NCI-H2107 treated with DMSO at 0.1 percent for 48 hours (cell line): ENCODE data around the gene ACSM2A.
"Not testable (repeated sequence)": the region's sequence is repeated elsewhere in the genome, so short reads cannot be mapped to it uniquely, and the experiment has no call there.

Source experiments
- DNase-seq: peaks from one replicate; lab custom pipeline; 2025; ENCODE audit not compliant: unreplicated experiment; lab: John Stamatoyannopoulos, UW

ACSM2A gene

DNA sequence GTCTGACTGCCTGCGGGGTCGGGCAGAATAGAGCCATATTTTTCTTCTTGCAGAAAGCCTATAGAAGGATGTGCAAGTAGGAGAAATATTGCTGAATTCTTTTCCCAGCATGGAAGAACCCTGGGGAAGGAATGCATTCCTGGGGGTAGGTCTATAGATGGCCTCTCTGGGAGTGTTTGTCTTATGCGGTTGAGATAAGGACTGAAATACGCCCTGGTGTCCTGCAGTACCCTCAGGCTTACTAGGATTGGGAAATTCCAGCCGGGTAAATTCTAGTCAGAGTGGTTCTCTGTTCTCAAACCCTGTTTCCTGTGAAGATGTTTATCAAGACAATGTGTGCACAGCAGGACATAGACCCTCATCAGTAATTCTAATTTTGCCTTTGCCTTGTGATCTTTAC, 2.3 kb downstream of the ACSM2A start:
- not testable (repeated sequence) for DNase-seq

DNA sequence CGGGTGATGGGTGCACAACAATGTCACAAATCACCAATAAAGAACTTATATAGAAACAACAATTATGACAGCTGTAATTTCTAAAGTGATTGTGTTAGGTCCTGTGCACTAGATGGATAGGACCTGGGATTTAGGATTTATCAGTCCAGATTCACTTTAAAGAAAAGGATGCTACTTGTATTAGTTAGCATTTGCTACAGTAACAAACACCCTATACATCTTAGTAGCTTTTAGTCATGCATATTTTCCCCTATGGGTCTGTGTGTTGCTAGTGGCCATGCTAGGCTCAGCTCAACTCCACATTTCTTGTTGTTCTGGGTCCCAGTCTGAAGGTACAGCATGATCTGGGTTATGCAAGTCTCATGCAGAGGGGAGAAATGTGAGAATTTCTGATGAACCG, 7.9 kb downstream of the ACSM2A start:
- DNase-seq: not testable (repeated sequence)

DNA sequence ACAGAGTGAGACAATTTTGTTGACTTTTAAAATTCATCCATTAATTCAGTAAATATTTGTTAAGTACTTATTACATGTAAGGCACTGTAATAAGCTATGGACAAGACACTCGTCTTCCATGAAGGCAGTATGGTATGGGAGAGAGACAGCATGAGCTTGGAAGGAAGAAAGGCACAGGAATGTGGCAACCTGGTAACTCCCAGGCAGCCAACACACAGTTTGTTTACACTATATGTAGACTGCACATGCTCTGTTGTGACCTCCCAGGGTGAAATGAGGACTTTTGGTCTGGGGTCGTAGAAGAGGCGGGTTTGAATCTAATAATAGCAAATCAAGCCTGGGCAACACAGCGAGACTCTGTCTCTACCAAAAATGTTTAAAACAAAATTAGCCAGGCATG, 9.0 kb downstream of the ACSM2A start:
- DNase-seq: not testable (repeated sequence)

DNA sequence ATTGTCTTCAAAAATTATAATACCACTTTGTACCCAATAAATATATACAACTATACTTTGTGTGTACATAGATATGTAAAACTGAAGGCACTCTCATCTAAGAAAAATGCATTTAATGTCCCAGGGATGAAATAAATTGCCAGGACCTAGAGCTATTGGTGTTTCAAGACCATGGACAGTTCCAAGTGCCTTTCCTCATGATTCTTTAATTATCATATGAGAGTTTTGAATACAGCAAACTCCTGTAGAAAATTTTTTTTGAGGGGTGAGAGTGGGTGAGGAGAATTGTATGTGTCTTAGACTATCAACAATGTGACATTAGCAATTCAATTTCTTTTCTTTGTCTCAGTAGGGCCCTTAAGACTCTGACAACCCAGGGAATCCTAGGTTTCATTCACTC, 17.6 kb downstream of the ACSM2A start:
- DNase-seq: not testable (repeated sequence)

DNA sequence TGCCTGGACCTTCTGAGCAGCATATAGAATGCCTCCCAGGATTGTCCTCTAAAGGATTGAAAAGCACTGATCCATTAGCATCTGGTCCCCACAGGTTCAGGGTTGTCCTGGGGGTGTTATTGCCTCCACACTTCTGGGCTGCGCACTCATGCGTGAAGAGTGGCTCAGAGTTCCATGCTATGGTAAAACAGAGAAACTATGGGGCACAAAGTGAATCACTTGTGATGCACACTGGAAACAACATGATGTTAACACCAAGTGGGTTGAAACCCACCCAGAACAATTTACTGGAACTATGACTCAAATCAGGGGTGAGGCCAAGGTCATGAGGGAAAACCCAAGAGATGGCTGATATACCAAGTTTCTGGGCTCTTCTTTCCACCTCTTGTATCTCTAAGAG, 18.6 kb downstream of the ACSM2A start:
- DNase-seq: not testable (repeated sequence)

DNA sequence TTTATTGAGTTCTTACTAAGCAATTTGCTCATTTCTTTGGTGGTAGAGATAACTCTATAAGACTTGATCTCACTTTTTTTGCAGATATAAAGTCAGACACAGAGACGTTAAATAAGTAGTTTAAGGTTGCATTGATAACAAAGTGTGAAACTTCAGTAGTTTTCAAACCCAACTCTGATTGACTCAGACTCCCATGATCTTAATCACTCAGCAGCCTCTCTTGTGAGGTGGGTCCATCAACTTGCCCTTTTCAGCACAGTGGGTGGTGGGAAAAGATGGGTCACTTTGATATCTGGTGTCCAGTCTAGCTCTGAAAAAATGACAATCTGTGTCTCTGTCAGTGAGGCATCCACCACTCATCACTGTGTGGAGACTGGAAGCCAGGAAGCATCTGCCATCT, 19.4 kb downstream of the ACSM2A start:
- DNase-seq: not testable (repeated sequence)

DNA sequence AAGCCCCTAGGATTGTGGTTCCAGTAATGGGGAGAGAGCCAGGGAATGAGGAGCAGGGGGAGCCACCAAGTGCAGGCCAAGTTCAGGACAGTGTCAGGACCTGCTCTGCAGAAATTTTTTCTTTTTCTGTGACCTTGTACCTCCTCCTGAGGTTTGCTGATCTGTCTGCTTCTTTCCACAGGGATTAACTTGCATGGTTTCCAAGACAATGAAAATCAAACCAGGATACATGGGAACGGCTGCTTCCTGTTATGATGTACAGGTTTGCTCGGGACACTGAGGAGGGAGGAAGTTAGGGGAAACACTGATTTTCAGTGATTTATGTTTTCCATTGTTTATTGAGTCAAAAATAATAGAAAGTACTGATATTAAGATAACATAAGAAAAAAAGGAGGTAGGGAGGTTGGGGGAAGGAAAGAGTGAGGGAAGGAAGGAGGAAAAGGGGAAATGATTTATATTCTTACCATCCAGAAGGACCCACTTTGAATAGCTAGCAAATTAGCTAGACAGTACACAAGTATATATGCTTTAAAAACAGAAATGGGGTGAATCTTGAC, 25.9 kb downstream of the ACSM2A start:
- DNase-seq: not testable (repeated sequence)

DNA sequence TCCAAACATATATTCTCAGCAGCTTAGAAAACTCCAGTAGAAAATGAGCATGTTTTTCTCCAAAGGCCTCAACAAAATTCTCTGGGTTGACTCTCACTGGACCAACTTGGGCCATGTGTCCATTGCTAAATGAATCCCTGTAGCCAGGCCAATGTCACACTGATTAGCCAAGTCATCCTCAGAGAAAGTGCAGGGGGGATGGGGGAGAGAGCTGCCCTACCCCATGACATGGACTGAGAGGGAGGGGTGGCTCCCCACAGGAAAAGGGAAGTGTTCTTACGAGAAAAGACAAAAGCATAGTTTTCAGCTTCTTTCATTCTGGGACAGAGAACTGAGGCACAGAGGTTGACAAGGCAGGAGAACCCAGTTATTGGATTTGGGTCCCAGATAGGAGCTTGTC, 32.7 kb downstream of the ACSM2A start:
- not testable (repeated sequence) for DNase-seq

DNA sequence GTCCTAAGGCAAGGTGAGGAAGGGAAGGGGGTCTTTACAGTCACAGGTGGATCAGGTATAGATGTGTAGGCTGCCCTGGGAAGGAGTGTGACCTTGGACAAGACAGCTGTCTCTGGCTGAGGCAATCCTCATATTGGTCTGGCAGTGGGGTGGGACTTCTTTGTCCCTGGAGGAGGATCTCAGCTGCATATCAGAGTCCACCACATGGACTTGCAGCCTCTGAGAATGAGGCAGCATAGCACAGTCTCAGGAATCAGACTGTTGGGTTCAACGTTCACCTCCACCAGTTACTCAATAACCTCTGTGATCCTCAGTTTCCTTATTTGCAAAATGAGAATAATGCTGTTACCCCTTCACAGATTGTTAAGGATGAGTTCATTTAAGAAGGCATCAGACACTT, 33.4 kb downstream of the ACSM2A start:
- no peak for DNase-seq

DNA sequence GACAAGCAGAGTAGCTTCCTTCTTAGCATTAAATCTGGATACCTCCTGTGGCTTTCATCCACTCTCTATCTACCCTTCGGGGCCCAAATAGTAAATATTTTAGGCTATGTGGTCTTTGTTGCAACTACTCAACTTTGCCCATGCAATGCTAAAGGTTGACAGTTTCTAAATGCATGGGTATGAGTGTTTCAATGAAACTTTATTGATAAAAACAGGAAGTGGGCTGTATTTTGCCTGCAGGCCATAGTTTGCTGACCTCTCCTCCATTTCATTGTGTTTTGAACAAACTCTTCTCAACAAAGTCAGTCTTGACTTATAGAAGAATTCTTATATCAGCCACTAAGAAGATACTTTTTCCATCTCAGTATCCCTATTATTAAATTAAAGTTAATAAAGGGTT, 34.1 kb downstream of the ACSM2A start:
- no peak for DNase-seq

DNA sequence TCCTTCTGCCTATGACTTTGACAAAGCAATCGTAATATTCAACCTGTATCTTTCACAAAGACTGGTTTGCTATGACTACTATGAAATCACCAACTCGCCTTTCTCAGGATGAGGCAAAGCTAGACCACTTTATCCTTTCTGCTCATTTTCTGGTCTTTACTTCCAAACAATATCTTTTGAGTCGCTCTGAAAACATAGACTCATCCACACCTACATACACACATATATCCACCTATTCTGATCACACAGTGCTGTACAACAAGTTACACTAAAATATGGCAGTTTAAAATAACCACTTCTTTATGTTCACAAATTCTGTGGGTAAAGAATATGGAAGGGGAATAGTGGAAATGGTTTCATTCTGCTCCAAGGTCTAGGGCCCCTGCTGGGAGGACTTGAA, 39.7 kb downstream of the ACSM2A start:
- not testable (repeated sequence) for DNase-seq

DNA sequence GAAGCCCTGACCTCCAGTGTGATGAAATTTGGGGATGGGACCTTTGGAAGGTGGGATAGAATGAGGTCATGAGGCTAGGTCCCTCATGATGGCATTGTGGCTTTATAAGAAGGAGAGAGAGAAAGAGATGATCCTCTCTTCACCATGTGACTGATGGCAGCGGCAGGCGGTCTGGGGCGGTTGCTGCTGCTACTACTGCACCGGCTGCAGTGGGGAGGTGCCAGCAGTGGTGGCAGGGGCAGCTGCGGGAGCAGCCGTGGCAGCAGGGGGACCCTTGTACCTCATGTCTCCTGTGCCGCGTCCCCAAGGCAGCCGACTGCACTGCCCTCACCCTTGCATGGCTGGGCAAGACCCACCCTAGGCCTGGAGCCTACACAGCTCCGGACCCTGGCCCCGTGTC, 40.1 kb downstream of the ACSM2A start:
- not testable (repeated sequence) for DNase-seq

DNA sequence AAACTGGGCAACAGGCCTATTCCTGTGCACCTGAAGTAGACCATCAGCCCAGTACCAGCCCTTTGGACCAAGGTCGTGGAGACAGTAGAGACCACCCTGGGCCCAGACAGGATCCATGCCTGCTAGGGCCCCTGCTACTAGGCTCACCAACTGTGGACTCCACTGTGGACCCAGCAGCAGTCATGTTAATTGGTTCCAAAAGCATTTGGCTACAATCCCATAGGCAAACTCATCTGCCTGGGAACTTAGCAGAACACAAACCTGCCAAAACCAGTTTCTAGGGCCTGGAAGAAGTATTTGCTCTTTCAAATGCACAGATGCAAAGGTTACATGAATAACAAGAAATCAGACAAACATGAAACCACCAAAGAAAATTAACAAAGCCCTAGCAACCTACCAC, 53.1 kb downstream of the ACSM2A start:
- DNase-seq: no peak

DNA sequence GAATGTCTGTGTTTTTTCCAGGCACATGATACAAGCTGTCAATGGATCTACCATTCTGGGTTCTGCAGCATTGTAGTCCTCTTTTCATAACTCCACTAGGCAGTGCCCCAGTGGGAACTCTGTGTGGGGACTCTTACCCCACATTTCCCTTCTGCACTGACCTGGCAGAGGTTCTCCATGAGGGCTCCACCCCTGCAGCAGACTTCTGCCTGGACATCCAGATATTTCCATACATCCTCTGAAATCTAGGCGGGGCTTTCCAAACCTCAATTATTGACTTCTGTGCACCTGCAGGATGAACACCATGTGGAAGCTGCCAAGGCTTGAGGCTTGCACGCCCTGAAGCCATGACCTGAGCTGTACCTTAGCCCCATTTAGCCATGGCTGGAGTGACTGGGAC, 56.0 kb downstream of the ACSM2A start:
- no peak for DNase-seq

DNA sequence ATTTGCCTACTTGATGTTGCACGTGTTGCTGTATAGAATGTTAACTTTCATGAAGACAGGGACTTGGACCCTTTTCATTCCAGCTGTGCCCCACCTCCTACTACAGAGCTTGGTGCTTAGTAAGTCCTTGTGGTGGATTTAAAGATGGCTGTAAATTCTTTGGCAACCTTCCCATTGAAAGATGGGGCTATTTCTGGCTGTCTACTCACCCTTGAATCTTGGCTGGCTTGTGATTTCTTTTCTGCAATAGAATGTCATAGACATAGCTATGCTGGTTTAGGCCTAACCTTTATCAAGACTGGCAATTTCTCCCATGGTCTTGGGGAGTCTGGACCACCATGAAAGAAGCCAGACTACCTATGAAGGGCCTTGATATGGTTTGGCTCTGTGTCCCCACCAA, 59.0 kb downstream of the ACSM2A start:
- DNase-seq: no peak

DNA sequence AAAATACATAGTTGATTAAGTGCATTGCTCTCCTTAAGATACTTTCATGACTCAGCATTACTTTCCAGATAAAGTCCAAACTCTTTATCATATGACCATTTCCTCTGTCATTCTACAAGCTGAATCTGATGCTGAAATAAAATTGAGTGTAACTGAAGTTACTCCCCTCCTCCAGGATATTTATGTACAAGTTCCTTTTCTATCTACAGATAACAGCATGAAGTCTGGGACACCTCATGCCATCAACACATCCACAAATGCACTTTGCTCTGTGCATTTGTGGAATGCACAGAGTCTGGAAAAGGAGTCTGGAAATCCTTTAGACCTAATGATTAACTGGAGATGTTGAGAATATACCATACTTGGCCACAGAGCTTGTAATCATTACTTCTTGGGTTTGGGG, 64.4 kb downstream of the ACSM2A start:
- DNase-seq: no peak

DNA sequence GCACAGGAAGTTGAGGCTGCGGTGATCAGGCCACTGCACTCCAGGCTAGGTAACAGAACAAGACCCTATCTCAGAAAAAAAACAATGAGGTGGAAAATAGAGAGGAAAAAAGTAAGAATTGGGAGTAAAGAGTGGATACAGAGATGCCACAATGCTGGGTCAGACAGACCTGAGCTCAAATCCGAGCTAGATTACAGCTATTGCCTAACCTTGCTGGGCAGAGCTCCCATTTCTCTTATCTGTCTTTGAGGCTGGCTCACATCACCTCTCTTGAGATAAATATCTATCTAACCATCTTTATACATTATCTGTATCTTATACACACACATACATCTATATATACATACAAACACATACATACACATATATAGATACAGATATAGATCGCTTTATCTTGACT, 65.8 kb downstream of the ACSM2A start:
- no peak for DNase-seq

DNA sequence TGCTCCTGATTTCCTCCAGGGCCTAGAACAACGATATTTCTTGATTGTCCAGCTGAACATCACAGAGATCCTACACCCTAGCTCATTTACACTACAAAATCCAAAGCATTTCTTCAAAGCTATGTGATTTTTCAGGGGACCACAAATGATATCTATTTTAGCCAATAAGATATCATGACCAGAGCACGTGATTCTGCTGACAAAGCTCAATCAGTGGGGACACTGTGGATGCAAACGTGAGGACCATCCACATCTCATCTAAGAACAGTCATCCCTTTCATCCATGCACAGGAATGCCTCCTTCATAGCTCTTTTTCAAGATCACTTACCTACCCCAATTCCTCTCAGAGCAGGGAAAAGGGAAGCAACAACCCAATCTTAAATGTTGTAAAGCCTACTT, 67.9 kb downstream of the ACSM2A start:
- no peak for DNase-seq

DNA sequence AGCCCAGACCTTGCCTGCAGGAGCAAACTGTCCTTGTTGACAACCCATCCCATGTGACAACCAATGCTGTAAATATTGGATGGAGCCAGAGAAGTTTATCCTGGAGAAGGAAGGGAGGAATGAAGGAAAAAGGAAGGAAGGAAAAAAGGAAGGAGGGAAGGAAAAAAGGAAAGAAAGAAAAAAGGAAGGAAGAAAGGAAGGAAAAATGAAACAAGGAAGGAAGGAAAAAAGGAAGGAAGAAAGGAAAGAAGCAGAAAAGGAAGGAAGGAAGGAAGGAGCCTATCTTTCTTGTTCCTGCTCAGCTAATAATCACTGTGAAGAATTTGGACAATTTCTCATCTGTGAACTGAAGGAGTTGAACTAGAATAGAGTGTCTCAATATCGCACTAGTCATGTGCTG, 68.8 kb downstream of the ACSM2A start:
- no peak for DNase-seq

DNA sequence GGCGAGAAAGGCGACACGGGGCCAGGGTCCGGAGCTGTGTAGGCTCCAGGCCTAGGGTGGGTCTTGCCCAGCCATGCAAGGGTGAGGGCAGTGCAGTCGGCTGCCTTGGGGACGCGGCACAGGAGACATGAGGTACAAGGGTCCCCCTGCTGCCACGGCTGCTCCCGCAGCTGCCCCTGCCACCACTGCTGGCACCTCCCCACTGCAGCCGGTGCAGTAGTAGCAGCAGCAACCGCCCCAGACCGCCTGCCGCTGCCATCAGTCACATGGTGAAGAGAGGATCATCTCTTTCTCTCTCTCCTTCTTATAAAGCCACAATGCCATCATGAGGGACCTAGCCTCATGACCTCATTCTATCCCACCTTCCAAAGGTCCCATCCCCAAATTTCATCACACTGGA, 80.5 kb downstream of the ACSM2A start:
- not testable (repeated sequence) for DNase-seq

DNA sequence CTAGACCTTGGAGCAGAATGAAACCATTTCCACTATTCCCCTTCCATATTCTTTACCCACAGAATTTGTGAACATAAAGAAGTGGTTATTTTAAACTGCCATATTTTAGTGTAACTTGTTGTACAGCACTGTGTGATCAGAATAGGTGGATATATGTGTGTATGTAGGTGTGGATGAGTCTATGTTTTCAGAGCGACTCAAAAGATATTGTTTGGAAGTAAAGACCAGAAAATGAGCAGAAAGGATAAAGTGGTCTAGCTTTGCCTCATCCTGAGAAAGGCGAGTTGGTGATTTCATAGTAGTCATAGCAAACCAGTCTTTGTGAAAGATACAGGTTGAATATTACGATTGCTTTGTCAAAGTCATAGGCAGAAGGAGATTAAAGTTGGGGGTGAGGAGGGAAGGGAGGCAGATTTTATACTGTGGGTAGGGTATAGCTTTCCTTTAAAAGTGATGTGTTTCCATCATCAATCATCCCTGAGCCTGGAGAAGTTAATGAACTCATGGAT, 81.0 kb downstream of the ACSM2A start:
- DNase-seq: not testable (repeated sequence)

DNA sequence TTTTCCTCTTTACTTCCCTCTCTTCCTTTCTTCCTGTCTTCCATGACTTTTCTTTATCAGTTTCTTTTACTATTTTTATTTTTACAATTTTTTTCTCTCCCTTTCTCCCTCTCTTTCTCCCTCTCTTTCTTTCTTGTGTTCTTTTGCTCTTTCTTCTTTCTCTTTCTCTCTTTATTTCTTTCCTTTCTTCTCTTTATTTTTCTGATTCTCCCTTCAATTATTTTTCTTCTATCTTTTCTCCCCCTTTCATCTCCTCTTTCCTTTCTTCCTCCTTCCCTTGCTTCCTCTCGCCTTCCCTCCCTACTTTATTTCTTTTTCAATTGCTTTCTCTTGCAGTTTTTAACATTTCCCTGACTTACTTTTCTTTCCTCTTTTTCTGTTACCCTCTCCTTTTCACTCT, 85.3 kb downstream of the ACSM2A start:
- not testable (repeated sequence) for DNase-seq
